CD14-positive monocyte (primary cell): ENCODE data around the gene KCNMA1. TPM values are rescaled to one million over a fixed set of nuclear protein-coding genes. Genes with fewer than 3 reads are reported as not detected.

ENCODE experiments used
- DNase-seq, 3 donors: peaks; one replicate each; pipeline ENCODE4 v3.0.0-alpha.2; 2011 to 2022
- H2AFZ ChIP-seq: 2 replicates; pipeline ENCODE4 v1.6.0; 2012; ENCODE audit warnings: mild to moderate bottlenecking, low read depth, low read length, inconsistent platforms; ENCODE audit not compliant: insufficient read depth, poor library complexity, severe bottlenecking
- H3K27ac ChIP-seq, 2 donors: 1 replicate in 1 of 2; 2 replicates in 1 of 2; pipeline ENCODE4 v1.5.1; 2012 to 2013; ENCODE audit warnings: low read length in 2 of 2, control low read depth in 1 of 2, inconsistent platforms in 1 of 2, low read depth in 1 of 2, mild to moderate bottlenecking in 1 of 2
- H3K27me3 ChIP-seq, 2 donors: one replicate each; pipeline versions ENCODE4 v1.6.0 to v1.6.1; 2011 to 2013; ENCODE audit warnings: low read length in 2 of 2; ENCODE audit not compliant: control insufficient read depth in 2 of 2, insufficient read depth in 2 of 2
- H3K36me3 ChIP-seq, 2 donors: replicated peaks in 1 of 2; 1 replicate in 1 of 2; 2 replicates in 1 of 2; pipeline versions ENCODE4 v1.5.1 to v1.6.1; 2012 to 2013; ENCODE audit warnings: low read length in 2 of 2, control low read depth in 1 of 2, inconsistent platforms in 1 of 2, mild to moderate bottlenecking in 1 of 2; ENCODE audit not compliant: insufficient read depth in 2 of 2, control insufficient read depth in 1 of 2
- H3K4me1 ChIP-seq, 2 donors: 1 replicate in 1 of 2; 2 replicates in 1 of 2; pipeline versions ENCODE4 v1.5.1 to v1.6.1; 2012 to 2013; ENCODE audit warnings: low read length in 2 of 2, control low read depth in 1 of 2, inconsistent platforms in 1 of 2, mild to moderate bottlenecking in 1 of 2, moderate library complexity in 1 of 2; ENCODE audit not compliant: insufficient read depth in 2 of 2, control insufficient read depth in 1 of 2
- H3K4me2 ChIP-seq: replicated peaks from 2 replicates; pipeline ENCODE3; 2012; ENCODE audit warnings: low read length, moderate library complexity, mild to moderate bottlenecking; ENCODE audit not compliant: poor library complexity, severe bottlenecking; ENCODE audit errors: extremely low read depth
- H3K4me3 ChIP-seq, 3 experiments: fragments of 200-600 bp in 1 of 3; sonication (generic) in 1 of 3; replicated peaks in 1 of 3; 1 replicate in 2 of 3; 2 replicates in 1 of 3; pipeline ENCODE4 v1.5.1; 2011 to 2013; ENCODE audit warnings: low read length in 3 of 3, mild to moderate bottlenecking in 3 of 3, control low read depth in 2 of 3, low read depth in 2 of 3, inconsistent platforms in 1 of 3, moderate library complexity in 1 of 3
- H3K79me2 ChIP-seq: 2 replicates; pipeline ENCODE4 v1.6.0; 2012; ENCODE audit warnings: mild to moderate bottlenecking, control low read depth, inconsistent platforms, low read length, moderate library complexity; ENCODE audit not compliant: insufficient read depth
- H3K9ac ChIP-seq: 2 replicates; pipeline ENCODE4 v1.6.0; 2017; ENCODE audit warnings: low read length, mild to moderate bottlenecking; ENCODE audit not compliant: insufficient read depth, poor library complexity, severe bottlenecking
- H3K9me3 ChIP-seq, 2 donors: replicated peaks in 1 of 2; 1 replicate in 1 of 2; 2 replicates in 1 of 2; pipeline versions ENCODE4 v1.5.1 to v1.6.1; 2012 to 2013; ENCODE audit warnings: low read length in 2 of 2, control low read depth in 1 of 2; ENCODE audit not compliant: control insufficient read depth in 1 of 2, insufficient read depth in 1 of 2
- H4K20me1 ChIP-seq: 2 replicates; pipeline ENCODE4 v1.6.0; 2012; ENCODE audit warnings: mild to moderate bottlenecking, low read length, control low read depth, moderate library complexity; ENCODE audit not compliant: insufficient read depth
- H3K27ac Mint-ChIP-seq, 7 donors: one replicate each; pipeline ENCODE4 v1.8.0; 2020; ENCODE audit warnings: mild to moderate bottlenecking in 7 of 7, mixed read lengths in 7 of 7, moderate library complexity in 6 of 7, inconsistent platforms in 2 of 7
- H3K27me3 Mint-ChIP-seq, 3 donors: one replicate each; pipeline ENCODE4 v1.8.0; 2021 to 2022; ENCODE audit warnings: low read depth in 3 of 3, mild to moderate bottlenecking in 3 of 3, mixed read lengths in 3 of 3, moderate library complexity in 3 of 3, inconsistent platforms in 1 of 3
- H3K36me3 Mint-ChIP-seq, 2 donors: one replicate each; pipeline ENCODE4 v1.8.0; 2020; ENCODE audit warnings: mixed read lengths in 2 of 2, inconsistent platforms in 1 of 2, mild to moderate bottlenecking in 1 of 2
- H3K4me1 Mint-ChIP-seq: one replicate; pipeline ENCODE4 v1.8.0; 2020; ENCODE audit warnings: mild to moderate bottlenecking, mixed read lengths
- H3K4me3 Mint-ChIP-seq, 2 donors: one replicate each; pipeline ENCODE4 v1.8.0; 2020; ENCODE audit warnings: mild to moderate bottlenecking in 2 of 2, mixed read lengths in 2 of 2, moderate library complexity in 1 of 2
- H3K9me3 Mint-ChIP-seq, 7 donors: one replicate each; pipeline ENCODE4 v1.8.0; 2020 to 2022; ENCODE audit warnings: mixed read lengths in 7 of 7, mild to moderate bottlenecking in 6 of 7, moderate library complexity in 6 of 7, inconsistent platforms in 2 of 7
- CTCF ChIP-seq: fragments of 200-600 bp; IDR thresholded peaks from one replicate; pipeline ENCODE4 v1.8.0; 2022; ENCODE audit warnings: antibody characterized with exemption, mild to moderate bottlenecking
- WGBS: methylation state at CpG from one replicate; pipeline ENCODE4 v1.1.5; 2013; ENCODE audit warnings: missing lambda C conversion rate; ENCODE audit not compliant: insufficient coverage; 5-methylcytosine and 5-hydroxymethylcytosine counted together
- intact Hi-C, 2 donors: fragments of 100-400 bp; cut with micrococcal nuclease; formaldehyde crosslinking; loops; one replicate each; pipeline versions ENCODE4 v1.15.0 to v1.15.1; 2023
- polyA plus RNA-seq, 3 donors: library from polyadenylated mRNA; depleted of rRNA in 1 of 3; unstranded in 2 of 3; stranded (reverse) in 1 of 3; fragments of 300-500 nt in 2 of 3; fragments of >200 nt in 1 of 3; fragmentation: Illumina TruSeq in 2 of 3; gene quantifications; 1 replicate in 2 of 3; 2 replicates in 1 of 3; pipeline ENCODE4 v1.2.3, GENCODE V29; 2012 to 2021

Gene KCNMA1
- polyA plus RNA-seq, 3 donors, result 0.11 to 1.0 TPM; not detected in 1

GRCh38 chr10:77506517-77507200 is 130.9 kb downstream of the KCNMA1 start:
- H4K20me1 ChIP-seq, result no peaks in the 10 kb centered on the region
- no peak overlapping the region for H2AFZ ChIP-seq
- H3K79me2 ChIP-seq, result no peaks in the 10 kb centered on the region
- intact Hi-C loops, result no loop called here
- Mint-ChIP-seq H3K36me3 (no peaks in the 10 kb centered on the region), H3K27me3 (peaks cover 7 to 21% (median 11%) of the 10 kb centered on the region in 3 donors), H3K4me1 (peaks cover 12% of the 10 kb centered on the region), H3K9me3 (peaks cover 0 to 6% (median 0%) of the 10 kb centered on the region in 7 donors), H3K4me3 (peak overlapping the region in 1 of 2 donors; percentile 43), H3K27ac (peak overlapping the region in 1 of 7 donors; percentile 2)
- H3K27me3 ChIP-seq, result peaks cover 0 to 3% of the 10 kb centered on the region in 2 donors
- H3K4me3 ChIP-seq, result no peak overlapping the region
- H3K9ac ChIP-seq, result no peak overlapping the region
- H3K4me2 ChIP-seq, result no peak overlapping the region
- H3K36me3 ChIP-seq, result no peaks in the 10 kb centered on the region
- no peak overlapping the region for H3K27ac ChIP-seq
- H3K9me3 ChIP-seq, result no peaks in the 10 kb centered on the region
- TF ChIP-seq CTCF, result no peak
- H3K4me1 ChIP-seq, result peaks cover 0 to 4% of the 10 kb centered on the region in 2 donors
- 79% methylated on average over 3 of the region's 3 CpGs for WGBS
- no peak for DNase-seq

GRCh38 chr10:77505431-77506334 is 131.9 kb downstream of the KCNMA1 start:
- no peak overlapping the region for H3K4me2 ChIP-seq
- H3K27me3 ChIP-seq, result peaks cover 0 to 3% of the 10 kb centered on the region in 2 donors
- peaks cover 15 to 23% (median 15%) of the 10 kb centered on the region in 3 donors for H3K27me3 Mint-ChIP-seq
- peaks cover 0 to 4% of the 10 kb centered on the region in 2 donors for H3K4me1 ChIP-seq
- no peak overlapping the region for H3K9ac ChIP-seq
- H3K36me3 Mint-ChIP-seq, result no peaks in the 10 kb centered on the region
- H3K27ac Mint-ChIP-seq, result peak overlapping the region in 1 of 7 donors; percentile 2
- WGBS, result 78% methylated on average over 1 of the region's 2 CpGs
- H3K27ac ChIP-seq, result no peak overlapping the region
- no peak for TF ChIP-seq CTCF
- DNase-seq, result peak in 1 of 3 donors; percentile 51
- H3K79me2 ChIP-seq, result no peaks in the 10 kb centered on the region
- no peaks in the 10 kb centered on the region for H4K20me1 ChIP-seq
- H3K36me3 ChIP-seq, result no peaks in the 10 kb centered on the region
- intact Hi-C loops, result no loop called here
- H3K4me3 ChIP-seq, result no peak overlapping the region
- peaks cover 0 to 6% (median 0%) of the 10 kb centered on the region in 7 donors for H3K9me3 Mint-ChIP-seq
- H3K4me3 Mint-ChIP-seq, result no peak overlapping the region
- H3K4me1 Mint-ChIP-seq, result peaks cover 12% of the 10 kb centered on the region
- no peak overlapping the region for H2AFZ ChIP-seq
- no peaks in the 10 kb centered on the region for H3K9me3 ChIP-seq
